ENCODE measurements around the gene ASCL1. TPM values are rescaled to one million over a fixed set of nuclear protein-coding genes. Genes with fewer than 3 reads are reported as not detected.

The ASCL1 gene
- polyA plus RNA-seq, 1 of the 3 experiments (the other 2 are of a cell fraction): 0.21 TPM

- no peak for TF ChIP-seq RXRA (IDR thresholded peaks at IDR 0.05; ENCODE audit: borderline replicate concordance, low read depth)
- no peak for TF ChIP-seq YY1 (IDR thresholded peaks at IDR 0.05; ENCODE audit: low read depth)
- no peak for TF ChIP-seq TCF12 (IDR thresholded peaks at IDR 0.05)
- TF ChIP-seq MAX (IDR thresholded peaks at IDR 0.05; ENCODE audit: low read depth): no peak
- no peak for TF ChIP-seq ELF1 (IDR thresholded peaks at IDR 0.05)
- H3K9me2 ChIP-seq: no peaks in the 10 kb centered on the region
- H3K9ac ChIP-seq: no peak overlapping the region
- no peak overlapping the region for H3K4me3 ChIP-seq (ENCODE audit: low read depth in 2 of 2, low read length in 1 of 2)
- H3K27me3 ChIP-seq (ENCODE audit: insufficient read depth): no peaks in the 10 kb centered on the region
- POLR2A ChIA-PET: no interaction called here
- H2AFZ ChIP-seq (ENCODE audit: low read depth): no peak overlapping the region
- H3K4me2 ChIP-seq: no peak overlapping the region
- no peaks in the 10 kb centered on the region for H3K36me3 ChIP-seq (replicated peaks in 1 of 2; ENCODE audit: control insufficient read depth in 1 of 2, insufficient read depth in 2 of 2, low read length in 1 of 2)
- no peaks in the 10 kb centered on the region for H3K79me2 ChIP-seq (ENCODE audit: insufficient read depth)
- CTCF ChIA-PET: interaction anchor here (2.6 kb wide), 1 partner anchor 29 kb away, joined by 9 read pairs; no protein-coding TSS in a partner anchor
- no peak for DNase-seq
- 15% methylated on average over 2 of the region's 2 CpGs for WGBS (ENCODE audit: low lambda C conversion rate)
- no peaks in the 10 kb centered on the region for H3K9me3 ChIP-seq
- H3K27ac ChIP-seq (ENCODE audit: low read depth in 2 of 2, low read length in 1 of 2): no peak overlapping the region
- no peaks in the 10 kb centered on the region; a peak in 1 of 4 replicates for H3K4me1 ChIP-seq (ENCODE audit: control insufficient read depth in 1 of 2, insufficient read depth in 2 of 2, low read depth in 1 of 2, low read length in 1 of 2)
- no peaks in the 10 kb centered on the region for H3F3A ChIP-seq (replicated peaks; ENCODE audit: insufficient read depth)
- no peaks in the 10 kb centered on the region for H4K20me1 ChIP-seq (ENCODE audit: insufficient read depth)
Observed at GRCh38 chr12:102912258-102912657, 45.2 kb upstream of the ASCL1 start.

- no peaks in the 10 kb centered on the region for H3K79me2 ChIP-seq (ENCODE audit: insufficient read depth)
- H3K27ac ChIP-seq (ENCODE audit: low read depth in 2 of 2, low read length in 1 of 2): no peak overlapping the region
- CTCF ChIA-PET: interaction anchor here (2.6 kb wide), 1 partner anchor 30 kb away, joined by 9 read pairs; no protein-coding TSS in a partner anchor
- WGBS (ENCODE audit: low lambda C conversion rate): 32% methylated on average over 2 of the region's 2 CpGs
- no peaks in the 10 kb centered on the region; a peak in 1 of 4 replicates for H3K4me1 ChIP-seq (ENCODE audit: control insufficient read depth in 1 of 2, insufficient read depth in 2 of 2, low read depth in 1 of 2, low read length in 1 of 2)
- TF ChIP-seq ELF1 (IDR thresholded peaks at IDR 0.05): no peak
- TF ChIP-seq, protein P1, sequence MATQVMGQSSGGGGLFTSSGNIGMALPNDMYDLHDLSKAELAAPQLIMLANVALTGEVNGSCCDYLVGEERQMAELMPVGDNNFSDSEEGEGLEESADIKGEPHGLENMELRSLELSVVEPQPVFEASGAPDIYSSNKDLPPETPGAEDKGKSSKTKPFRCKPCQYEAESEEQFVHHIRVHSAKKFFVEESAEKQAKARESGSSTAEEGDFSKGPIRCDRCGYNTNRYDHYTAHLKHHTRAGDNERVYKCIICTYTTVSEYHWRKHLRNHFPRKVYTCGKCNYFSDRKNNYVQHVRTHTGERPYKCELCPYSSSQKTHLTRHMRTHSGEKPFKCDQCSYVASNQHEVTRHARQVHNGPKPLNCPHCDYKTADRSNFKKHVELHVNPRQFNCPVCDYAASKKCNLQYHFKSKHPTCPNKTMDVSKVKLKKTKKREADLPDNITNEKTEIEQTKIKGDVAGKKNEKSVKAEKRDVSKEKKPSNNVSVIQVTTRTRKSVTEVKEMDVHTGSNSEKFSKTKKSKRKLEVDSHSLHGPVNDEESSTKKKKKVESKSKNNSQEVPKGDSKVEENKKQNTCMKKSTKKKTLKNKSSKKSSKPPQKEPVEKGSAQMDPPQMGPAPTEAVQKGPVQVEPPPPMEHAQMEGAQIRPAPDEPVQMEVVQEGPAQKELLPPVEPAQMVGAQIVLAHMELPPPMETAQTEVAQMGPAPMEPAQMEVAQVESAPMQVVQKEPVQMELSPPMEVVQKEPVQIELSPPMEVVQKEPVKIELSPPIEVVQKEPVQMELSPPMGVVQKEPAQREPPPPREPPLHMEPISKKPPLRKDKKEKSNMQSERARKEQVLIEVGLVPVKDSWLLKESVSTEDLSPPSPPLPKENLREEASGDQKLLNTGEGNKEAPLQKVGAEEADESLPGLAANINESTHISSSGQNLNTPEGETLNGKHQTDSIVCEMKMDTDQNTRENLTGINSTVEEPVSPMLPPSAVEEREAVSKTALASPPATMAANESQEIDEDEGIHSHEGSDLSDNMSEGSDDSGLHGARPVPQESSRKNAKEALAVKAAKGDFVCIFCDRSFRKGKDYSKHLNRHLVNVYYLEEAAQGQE (IDR thresholded peaks at IDR 0.05; ENCODE audit: low read depth, low read length): no peak
- H4K20me1 ChIP-seq (ENCODE audit: insufficient read depth): no peaks in the 10 kb centered on the region
- no peaks in the 10 kb centered on the region for H3K9me3 ChIP-seq
- no peaks in the 10 kb centered on the region for H3K9me2 ChIP-seq
- no peak overlapping the region for H2AFZ ChIP-seq (ENCODE audit: low read depth)
- H3K9ac ChIP-seq: no peak overlapping the region
- no peaks in the 10 kb centered on the region for H3K36me3 ChIP-seq (replicated peaks in 1 of 2; ENCODE audit: control insufficient read depth in 1 of 2, insufficient read depth in 2 of 2, low read length in 1 of 2)
- no peak overlapping the region for H3K4me2 ChIP-seq
- no peaks in the 10 kb centered on the region for H3K27me3 ChIP-seq (ENCODE audit: insufficient read depth)
- DNase-seq: no peak
- no peak overlapping the region for H3K4me3 ChIP-seq (ENCODE audit: low read depth in 2 of 2, low read length in 1 of 2)
- POLR2A ChIA-PET: no interaction called here
- no peaks in the 10 kb centered on the region for H3F3A ChIP-seq (replicated peaks; ENCODE audit: insufficient read depth)
Observed at GRCh38 chr12:102913453-102914226, 43.8 kb upstream of the ASCL1 start.
